Stimulated activated memory B cell treated with anti-CD40 and anti-IgM and Interleukin-4, amounts not matched to agents 10 μg/mL and 1 μg/mL and 100 μg/mL, for 72 hours (primary cell): ENCODE results near the gene PLXNA1.

Experiments
- ATAC-seq: fragments of 150-1000 bp; cut with Tn5 transposase; 2 replicates; pipeline ENCODE4 v1.10.0; 2021
- H3K27ac Mint-ChIP-seq: one replicate; pipeline ENCODE4 v1.8.0; 2022; ENCODE audit warnings: mild to moderate bottlenecking, mixed read lengths
- H3K27me3 Mint-ChIP-seq: one replicate; pipeline ENCODE4 v1.8.0; 2022; ENCODE audit warnings: mixed read lengths
- H3K36me3 Mint-ChIP-seq: one replicate; pipeline ENCODE4 v1.8.0; 2022; ENCODE audit warnings: mixed read lengths
- H3K4me1 Mint-ChIP-seq: one replicate; pipeline ENCODE4 v1.8.0; 2022; ENCODE audit warnings: mixed read lengths
- H3K4me3 Mint-ChIP-seq: one replicate; pipeline ENCODE4 v1.8.0; 2022; ENCODE audit warnings: mild to moderate bottlenecking, moderate library complexity, mixed read lengths
- H3K9me3 Mint-ChIP-seq: one replicate; pipeline ENCODE4 v1.8.0; 2022; ENCODE audit warnings: mixed read lengths

Gene PLXNA1

DNA sequence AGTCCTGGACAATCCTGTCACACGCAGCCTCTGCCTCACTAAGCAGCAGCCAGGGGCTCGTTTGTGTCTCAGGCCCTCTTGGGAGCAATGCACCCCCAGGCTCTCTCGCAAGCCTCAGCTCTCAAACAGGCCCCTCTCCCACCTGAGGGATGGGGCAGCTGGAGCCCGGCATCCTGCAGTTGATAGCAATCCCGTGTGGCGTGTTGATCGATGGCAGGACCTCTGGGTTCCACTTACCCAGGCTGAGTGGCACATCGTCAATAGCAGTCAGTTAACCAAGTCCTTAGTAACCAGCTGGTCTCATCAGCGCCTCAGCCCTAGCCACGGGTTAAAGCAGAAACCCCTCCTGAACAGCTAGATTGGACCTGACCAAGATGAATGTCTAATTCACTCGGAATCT is 36.5 kb upstream of the PLXNA1 start:
- no peak for ATAC-seq
- H3K4me3 Mint-ChIP-seq = no peak overlapping the region
- peaks cover 28% of the 10 kb centered on the region for H3K4me1 Mint-ChIP-seq
- H3K36me3 Mint-ChIP-seq = peaks cover 37% of the 10 kb centered on the region
- H3K27me3 Mint-ChIP-seq = no peaks in the 10 kb centered on the region
- H3K27ac Mint-ChIP-seq = no peak overlapping the region
- H3K9me3 Mint-ChIP-seq = no peaks in the 10 kb centered on the region

DNA sequence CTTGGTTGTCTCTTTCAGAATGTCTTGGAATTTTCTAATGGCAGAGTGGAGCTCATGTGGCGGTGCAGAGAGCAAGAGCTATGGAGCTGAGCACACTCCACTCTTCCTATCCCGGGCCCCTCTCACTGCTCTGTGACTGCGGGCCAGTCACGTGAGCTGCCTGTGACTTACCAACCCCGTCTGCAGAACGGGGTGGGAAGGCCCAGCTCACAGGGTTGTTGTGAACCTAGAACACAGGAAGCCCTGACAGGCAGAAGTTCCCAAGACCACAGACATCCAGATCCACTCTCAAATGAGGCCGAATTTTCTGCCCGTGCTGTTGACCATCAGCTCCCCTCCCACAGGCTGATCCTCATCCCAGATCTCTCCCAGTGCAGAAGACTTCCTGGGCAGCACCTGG is 35.5 kb upstream of the PLXNA1 start:
- Mint-ChIP-seq H3K27me3 (no peaks in the 10 kb centered on the region), H3K4me1 (peaks cover 22% of the 10 kb centered on the region), H3K27ac (no peak overlapping the region), H3K36me3 (peaks cover 29% of the 10 kb centered on the region), H3K9me3 (no peaks in the 10 kb centered on the region), H3K4me3 (no peak overlapping the region)
- ATAC-seq = no peak

GRCh38 chr3:126948980-126949535 is 33.9 kb upstream of the PLXNA1 start:
- Mint-ChIP-seq H3K4me1 (peaks cover 16% of the 10 kb centered on the region), H3K27ac (no peak overlapping the region), H3K9me3 (no peaks in the 10 kb centered on the region), H3K4me3 (no peak overlapping the region), H3K27me3 (no peaks in the 10 kb centered on the region), H3K36me3 (peaks cover 18% of the 10 kb centered on the region)
- no peak for ATAC-seq

DNA sequence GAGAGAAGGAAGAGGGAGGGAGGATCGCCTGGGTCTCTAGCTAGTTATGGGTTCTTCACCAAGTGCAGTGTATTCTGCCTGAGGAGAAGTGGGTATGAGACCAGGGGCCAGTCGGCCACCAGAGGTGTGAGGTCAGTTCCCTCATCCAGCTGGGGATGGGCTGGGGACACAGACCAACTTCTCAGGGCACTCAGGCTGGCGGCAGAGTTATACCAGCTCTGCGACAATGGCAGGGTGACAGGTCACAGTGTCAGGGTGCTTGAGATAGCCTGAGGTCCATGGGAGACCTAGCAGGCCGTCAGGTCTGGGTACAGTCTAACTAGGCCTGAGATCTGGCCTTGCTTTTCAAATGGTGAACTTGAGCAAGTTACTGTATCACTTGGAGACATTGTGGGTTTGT is 31.4 kb upstream of the PLXNA1 start:
- no peak for ATAC-seq
- Mint-ChIP-seq H3K4me3 (no peak overlapping the region), H3K27me3 (no peaks in the 10 kb centered on the region), H3K9me3 (no peaks in the 10 kb centered on the region), H3K36me3 (peaks cover 6% of the 10 kb centered on the region), H3K27ac (no peak overlapping the region), H3K4me1 (peaks cover 21% of the 10 kb centered on the region)

- Mint-ChIP-seq H3K27me3 (no peaks in the 10 kb centered on the region), H3K4me3 (no peak overlapping the region), H3K9me3 (no peaks in the 10 kb centered on the region), H3K4me1 (peaks cover 21% of the 10 kb centered on the region), H3K36me3 (peaks cover 6% of the 10 kb centered on the region), H3K27ac (no peak overlapping the region)
- ATAC-seq = no peak
These were observed 30.5 kb upstream of the PLXNA1 start for GRCh38 chr3:126952261-126952982.

- Mint-ChIP-seq H3K4me3 (no peak overlapping the region), H3K4me1 (peaks cover 21% of the 10 kb centered on the region), H3K27me3 (no peaks in the 10 kb centered on the region), H3K36me3 (peaks cover 5% of the 10 kb centered on the region), H3K9me3 (no peaks in the 10 kb centered on the region), H3K27ac (no peak overlapping the region)
- ATAC-seq = no peak
These were observed 29.8 kb upstream of the PLXNA1 start for GRCh38 chr3:126952983-126953660.

GRCh38 chr3:126954141-126954842 is 28.6 kb upstream of the PLXNA1 start:
- peak; percentile 91 for ATAC-seq
- Mint-ChIP-seq H3K9me3 (no peaks in the 10 kb centered on the region), H3K27me3 (no peaks in the 10 kb centered on the region), H3K36me3 (no peaks in the 10 kb centered on the region), H3K27ac (peak overlapping the region; percentile 85), H3K4me3 (peak overlapping the region; percentile 55), H3K4me1 (peaks cover 21% of the 10 kb centered on the region)

DNA sequence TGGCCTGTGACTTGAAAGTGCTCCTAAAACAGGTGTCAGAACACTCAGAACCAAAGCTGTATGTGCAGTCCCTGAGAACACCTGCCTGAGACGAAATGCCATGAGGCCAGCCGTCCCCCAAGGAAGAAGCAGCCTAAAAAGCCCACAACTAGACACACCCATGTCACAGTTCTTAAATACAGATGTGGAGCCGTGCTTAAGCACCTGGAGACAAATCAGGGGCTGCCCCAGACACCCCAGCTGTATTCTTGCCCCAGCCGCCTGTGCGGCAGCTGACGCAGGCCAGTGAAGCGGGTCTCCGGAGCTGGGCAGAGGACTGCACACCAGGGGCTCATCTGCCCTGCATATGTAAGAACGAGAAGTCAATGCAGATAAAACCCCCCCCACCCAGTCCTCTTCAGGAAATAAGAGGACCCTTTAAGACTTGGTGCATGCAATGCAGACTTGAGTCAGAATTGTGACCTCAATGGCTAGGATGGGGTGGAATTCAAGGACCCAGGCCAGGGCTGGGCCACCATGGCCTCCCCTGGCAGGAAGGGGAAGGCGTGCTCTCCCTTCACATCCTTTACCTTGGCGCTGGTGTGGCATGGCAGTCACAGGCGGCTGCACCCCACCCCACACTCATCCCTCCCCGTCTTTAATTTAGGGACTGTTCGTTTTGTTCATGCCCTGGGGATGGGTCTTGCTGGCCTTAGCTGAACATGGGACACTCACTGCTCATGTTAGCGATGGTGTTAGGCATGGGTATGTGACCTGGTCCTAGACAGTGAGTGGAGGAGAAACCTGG is 27.7 kb upstream of the PLXNA1 start:
- Mint-ChIP-seq H3K27ac (peak overlapping the region; percentile 85), H3K4me3 (no peak overlapping the region), H3K36me3 (peaks cover 2% of the 10 kb centered on the region)

GRCh38 chr3:126956361-126956760 is 26.6 kb upstream of the PLXNA1 start:
- no peak overlapping the region for H3K4me3 Mint-ChIP-seq
- H3K27ac Mint-ChIP-seq = no peak overlapping the region
- no peaks in the 10 kb centered on the region for H3K9me3 Mint-ChIP-seq
- H3K36me3 Mint-ChIP-seq = peaks cover 6% of the 10 kb centered on the region
- peaks cover 33% of the 10 kb centered on the region for H3K4me1 Mint-ChIP-seq
- H3K27me3 Mint-ChIP-seq = no peaks in the 10 kb centered on the region
- ATAC-seq = no peak

More for the DNA sequence above, 27.7 kb upstream of the PLXNA1 start:
- peak; percentile 85 for ATAC-seq
- no peaks in the 10 kb centered on the region for H3K9me3 Mint-ChIP-seq
- H3K27me3 Mint-ChIP-seq = no peaks in the 10 kb centered on the region
- H3K4me1 Mint-ChIP-seq = peaks cover 22% of the 10 kb centered on the region

DNA sequence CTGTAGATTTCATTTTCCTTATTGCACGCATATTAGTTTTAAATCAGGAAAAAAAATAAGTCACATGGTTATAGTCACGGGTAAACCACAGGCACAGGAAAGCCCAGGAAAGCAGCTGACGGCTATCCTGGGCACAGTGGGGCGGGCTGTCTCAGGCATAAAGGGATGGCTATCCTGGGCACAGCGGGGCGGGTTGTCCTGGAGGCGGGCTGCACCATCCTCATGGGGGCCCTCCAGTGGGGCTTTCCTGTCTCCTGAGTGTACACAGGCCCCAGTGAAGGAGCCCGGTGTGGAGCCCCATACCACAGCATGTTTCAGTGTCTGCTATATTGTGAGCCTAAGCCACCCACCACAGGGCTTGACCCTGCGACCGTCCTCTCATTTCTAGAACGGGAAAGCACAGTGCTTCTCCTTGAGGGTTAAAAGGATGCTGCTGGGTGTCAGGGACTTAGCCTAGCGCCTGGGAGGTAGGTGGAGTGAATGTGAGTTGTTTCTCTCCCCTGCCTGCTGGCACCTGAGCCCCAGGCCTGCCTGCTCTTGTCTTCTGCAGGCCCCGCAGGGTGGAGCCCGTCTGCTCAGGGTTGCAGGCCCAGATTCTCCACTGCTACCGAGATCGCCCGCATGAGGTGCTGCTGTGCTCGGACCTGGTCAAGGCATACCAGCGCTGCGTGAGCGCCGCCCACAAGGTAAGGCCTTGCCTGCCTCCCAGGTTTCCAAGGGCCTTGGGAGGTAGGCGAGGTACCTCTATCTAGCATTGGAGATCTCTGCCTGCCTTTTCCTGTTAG is 25.9 kb upstream of the PLXNA1 start:
- H3K27me3 Mint-ChIP-seq = no peaks in the 10 kb centered on the region
- no peaks in the 10 kb centered on the region for H3K9me3 Mint-ChIP-seq
- peaks cover 6% of the 10 kb centered on the region for H3K36me3 Mint-ChIP-seq
- H3K27ac Mint-ChIP-seq = no peak overlapping the region
- no peak for ATAC-seq
- no peak overlapping the region for H3K4me3 Mint-ChIP-seq
- H3K4me1 Mint-ChIP-seq = peaks cover 36% of the 10 kb centered on the region

- peaks cover 36% of the 10 kb centered on the region for H3K4me1 Mint-ChIP-seq
- H3K27ac Mint-ChIP-seq = no peak overlapping the region
- no peak overlapping the region for H3K4me3 Mint-ChIP-seq
- ATAC-seq = no peak
- no peaks in the 10 kb centered on the region for H3K27me3 Mint-ChIP-seq
- peaks cover 6% of the 10 kb centered on the region for H3K36me3 Mint-ChIP-seq
- no peaks in the 10 kb centered on the region for H3K9me3 Mint-ChIP-seq
These were observed 24.9 kb upstream of the PLXNA1 start for GRCh38 chr3:126957776-126958637.

DNA sequence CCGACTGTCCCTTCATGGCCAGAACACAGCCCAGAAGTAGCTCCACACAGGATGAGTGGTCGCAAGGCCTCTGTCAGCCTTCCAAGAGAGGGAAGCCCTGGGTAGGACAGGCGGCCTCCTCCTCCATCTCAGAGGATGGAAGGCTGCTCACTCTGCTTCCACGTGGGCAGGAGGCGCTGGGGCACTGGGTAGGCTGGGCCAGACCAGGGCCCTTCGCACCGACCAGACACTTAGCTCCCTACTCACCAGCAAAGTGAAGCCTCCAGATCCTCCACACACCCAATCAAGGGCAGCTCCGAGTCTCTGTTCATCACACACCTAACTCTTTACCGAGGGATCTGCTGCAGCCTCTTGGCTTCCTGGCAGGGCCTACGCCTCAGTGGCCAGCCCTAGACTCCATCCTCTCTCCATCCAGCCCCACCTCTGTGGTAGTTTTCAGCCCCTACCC is 24.3 kb upstream of the PLXNA1 start:
- Mint-ChIP-seq H3K27ac (no peak overlapping the region), H3K27me3 (no peaks in the 10 kb centered on the region), H3K4me1 (peaks cover 36% of the 10 kb centered on the region), H3K4me3 (no peak overlapping the region), H3K36me3 (peaks cover 6% of the 10 kb centered on the region), H3K9me3 (no peaks in the 10 kb centered on the region)
- no peak for ATAC-seq

- Mint-ChIP-seq H3K27me3 (peaks cover under 1% of the 10 kb centered on the region), H3K4me1 (peaks cover 30% of the 10 kb centered on the region), H3K4me3 (no peak overlapping the region), H3K36me3 (peaks cover 6% of the 10 kb centered on the region), H3K9me3 (no peaks in the 10 kb centered on the region), H3K27ac (no peak overlapping the region)
- no peak for ATAC-seq
These were observed 23.6 kb upstream of the PLXNA1 start for GRCh38 chr3:126959136-126959920.
